Breast epithelium (tissue), 3 donors: ENCODE data around the gene TNFAIP8L3.

Experiments
- POLR2A ChIP-seq: fragments of 450-650 bp; IDR thresholded peaks from one replicate; pipeline ENCODE4 v1.6.1; 2016; ENCODE audit warnings: antibody characterized with exemption, mild to moderate bottlenecking, moderate library complexity
- POLR2AphosphoS5 ChIP-seq, 3 donors: sonication (generic); formaldehyde crosslinking; IDR thresholded peaks; one replicate each; pipeline ENCODE4 v1.6.1; 2017; ENCODE audit warnings: antibody characterized with exemption in 3 of 3
- TF ChIP-seq, protein P1 (sequence below), 3 donors: fragments of 450-650 bp; IDR thresholded peaks; one replicate each; pipeline ENCODE4 v1.5.1; 2016 to 2017; ENCODE audit warnings: antibody characterized with exemption in 3 of 3, mild to moderate bottlenecking in 3 of 3, moderate library complexity in 3 of 3

DNA sequence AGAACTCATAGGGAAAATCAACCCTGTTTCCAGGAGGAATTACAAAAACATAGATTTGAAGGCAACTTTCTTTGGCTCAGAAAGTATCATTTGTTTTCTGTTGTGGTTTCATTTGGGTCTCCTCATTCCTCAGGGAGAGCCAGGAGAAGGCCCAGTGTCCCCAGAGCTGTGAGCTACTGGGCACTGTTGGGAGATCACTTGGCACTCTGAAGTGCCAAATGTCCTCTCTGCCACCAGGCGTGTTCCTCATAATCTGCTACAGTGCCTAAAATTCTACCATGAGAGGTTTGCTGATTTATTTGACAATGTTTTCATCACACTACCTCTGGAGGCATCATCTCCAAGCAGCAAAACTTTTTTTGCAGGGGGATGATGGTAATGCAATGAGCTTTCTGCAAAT is 17.4 kb upstream of the TNFAIP8L3 start:
- TF ChIP-seq, protein P1, sequence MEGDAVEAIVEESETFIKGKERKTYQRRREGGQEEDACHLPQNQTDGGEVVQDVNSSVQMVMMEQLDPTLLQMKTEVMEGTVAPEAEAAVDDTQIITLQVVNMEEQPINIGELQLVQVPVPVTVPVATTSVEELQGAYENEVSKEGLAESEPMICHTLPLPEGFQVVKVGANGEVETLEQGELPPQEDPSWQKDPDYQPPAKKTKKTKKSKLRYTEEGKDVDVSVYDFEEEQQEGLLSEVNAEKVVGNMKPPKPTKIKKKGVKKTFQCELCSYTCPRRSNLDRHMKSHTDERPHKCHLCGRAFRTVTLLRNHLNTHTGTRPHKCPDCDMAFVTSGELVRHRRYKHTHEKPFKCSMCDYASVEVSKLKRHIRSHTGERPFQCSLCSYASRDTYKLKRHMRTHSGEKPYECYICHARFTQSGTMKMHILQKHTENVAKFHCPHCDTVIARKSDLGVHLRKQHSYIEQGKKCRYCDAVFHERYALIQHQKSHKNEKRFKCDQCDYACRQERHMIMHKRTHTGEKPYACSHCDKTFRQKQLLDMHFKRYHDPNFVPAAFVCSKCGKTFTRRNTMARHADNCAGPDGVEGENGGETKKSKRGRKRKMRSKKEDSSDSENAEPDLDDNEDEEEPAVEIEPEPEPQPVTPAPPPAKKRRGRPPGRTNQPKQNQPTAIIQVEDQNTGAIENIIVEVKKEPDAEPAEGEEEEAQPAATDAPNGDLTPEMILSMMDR (IDR thresholded peaks at IDR 0.05), result no peak
- TF ChIP-seq POLR2A (no peak), POLR2AphosphoS5 (IDR thresholded peaks at IDR 0.05) (no peak)
